SK-N-MC (cell line): ENCODE results near the gene OR2AT4.

Experiments
- EZH2 ChIP-seq: fragments of 200-600 bp; sonication (generic); IDR thresholded peaks from one replicate; pipeline ENCODE4 v1.6.1; 2017; ENCODE audit warnings: antibody characterized with exemption
- FOXP2 ChIP-seq: optimal IDR thresholded peaks from 2 replicates; pipeline ENCODE3; 2011; ENCODE audit warnings: mild to moderate bottlenecking, moderate library complexity; ENCODE audit not compliant: insufficient read depth; ENCODE audit errors: extremely low read length, control extremely low read depth
- POLR2AphosphoS5 ChIP-seq: IDR thresholded peaks from 2 replicates; pipeline ENCODE4 v1.6.1; 2012; ENCODE audit warnings: mild to moderate bottlenecking, low read depth, low read length, borderline replicate concordance

DNA sequence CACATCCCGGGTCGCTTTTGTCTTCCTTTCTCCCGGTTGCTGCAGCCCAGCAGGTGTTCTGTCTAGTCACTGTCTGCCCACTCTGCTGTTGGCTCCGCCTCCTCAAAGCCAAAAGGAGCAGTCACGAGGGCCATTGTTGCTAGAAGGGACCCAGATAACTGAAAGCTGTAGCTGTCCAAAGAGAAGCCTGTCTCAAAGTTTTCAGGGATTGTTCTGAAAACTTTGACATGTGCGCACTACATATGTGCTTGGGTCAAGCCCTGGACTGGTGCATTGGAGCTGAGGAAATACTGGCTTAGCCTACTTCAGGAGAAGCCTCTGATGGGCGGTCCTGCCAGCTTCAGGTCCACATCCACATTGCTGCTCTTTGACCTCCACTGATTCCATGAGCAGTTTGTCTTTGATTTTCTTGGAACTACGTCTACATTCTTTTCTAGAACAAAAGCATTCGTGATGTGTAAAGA lies 8.8 kb upstream of the OR2AT4 start:
- TF ChIP-seq EZH2 (no peak), POLR2AphosphoS5 (no peak), FOXP2 (no peak)
